HepG2 (cell line): ENCODE data around the gene HYAL1. TPM values are rescaled to one million over a fixed set of nuclear protein-coding genes. Genes with fewer than 3 reads are reported as not detected.
A peak's percentile ranks its signal among the peaks of the same experiment; 100 is the strongest.

Experiments
- BHLHE40 ChIP-seq: IDR thresholded peaks from 2 replicates; pipeline ENCODE4 v1.6.1; 2011; ENCODE audit warnings: low read length, improper control_type of control experiment
- IRF2 ChIP-seq: IDR thresholded peaks from 2 replicates; pipeline ENCODE4 v1.6.1; 2018; ENCODE audit warnings: missing genetic modification reagents, missing compliant biosample characterization
- KAT2B ChIP-seq: fragments of 150-350 bp; IDR thresholded peaks from 2 replicates; pipeline ENCODE4 v1.6.1; 2014; ENCODE audit warnings: low read depth, low read length, borderline replicate concordance
- KLF9 ChIP-seq: IDR thresholded peaks from 2 replicates; pipeline ENCODE4 v1.6.1; 2016; ENCODE audit warnings: low read depth
- NFE2L2 ChIP-seq: fragments of 150-350 bp; IDR thresholded peaks from 2 replicates; pipeline ENCODE4 v1.6.1; 2014; ENCODE audit warnings: low read length
- NR2F2 ChIP-seq: IDR thresholded peaks from 2 replicates; pipeline ENCODE4 v1.6.1; 2012; ENCODE audit warnings: low read depth, inconsistent platforms, borderline replicate concordance
- NRL ChIP-seq: sonication (generic); formaldehyde crosslinking; IDR thresholded peaks from 2 replicates; pipeline ENCODE4 v1.5.0; 2020; ENCODE audit warnings: missing genetic modification reagents, mild to moderate bottlenecking, moderate library complexity, borderline replicate concordance
- PBX2 ChIP-seq: IDR thresholded peaks from 2 replicates; pipeline ENCODE4 v1.6.1; 2016; ENCODE audit warnings: control low read depth
- RARG ChIP-seq: sonication (generic); formaldehyde crosslinking; IDR thresholded peaks from 2 replicates; pipeline ENCODE4 v1.4.0; 2020; ENCODE audit warnings: low read depth, mild to moderate bottlenecking, missing genetic modification reagents
- SOX13 ChIP-seq, 3 experiments: fragments of 450-650 bp in 1 of 3; sonication (generic) in 1 of 3; formaldehyde crosslinking in 1 of 3; IDR thresholded peaks in 2 of 3; conservative IDR thresholded peaks in 1 of 3; 2 replicates each; pipeline versions ENCODE4 v1.5.0 to v1.6.1; 2016 to 2020; ENCODE audit warnings: antibody characterized with exemption in 1 of 3, mild to moderate bottlenecking in 1 of 3, missing compliant biosample characterization in 1 of 3, missing genetic modification reagents in 1 of 3, moderate library complexity in 1 of 3
- ZBTB34 ChIP-seq: sonication (generic); formaldehyde crosslinking; IDR thresholded peaks from 2 replicates; pipeline ENCODE4 v1.8.0; 2022; ENCODE audit warnings: mild to moderate bottlenecking, missing genetic modification reagents
- ZBTB39 ChIP-seq: sonication (generic); formaldehyde crosslinking; IDR thresholded peaks from 2 replicates; pipeline ENCODE4 v1.5.0; 2020; ENCODE audit warnings: missing genetic modification reagents
- ZBTB40 ChIP-seq, 2 experiments: fragments of 450-650 bp in 1 of 2; sonication (generic) in 1 of 2; formaldehyde crosslinking in 1 of 2; IDR thresholded peaks; 2 replicates each; pipeline versions ENCODE4 v1.6.1 to v1.8.0; 2016 to 2022; ENCODE audit warnings: antibody characterized with exemption in 1 of 2, mild to moderate bottlenecking in 1 of 2, missing genetic modification reagents in 1 of 2
- ZNF326 ChIP-seq: sonication (generic); formaldehyde crosslinking; IDR thresholded peaks from 2 replicates; pipeline ENCODE4 v1.4.0; 2020; ENCODE audit warnings: missing genetic modification reagents, borderline replicate concordance
- polyA plus RNA-seq, 8 experiments: library from polyadenylated mRNA; depleted of rRNA in 3 of 8; stranded (reverse) in 7 of 8; unstranded in 1 of 8; fragments of >200 nt; fragmentation: Illumina TruSeq in 4 of 8; extraction: Trizol in 4 of 8; gene quantifications; 2 replicates each; pipeline versions ENCODE4 v1.2.1 to v1.2.3, GENCODE V29; 2011 to 2016; ENCODE audit warnings: low read depth in 4 of 8, missing spikeins in 1 of 8, mixed read lengths in 1 of 8; ENCODE audit not compliant: insufficient read depth in 1 of 8
- total RNA-seq, 5 experiments: library from RNA; depleted of rRNA; stranded (reverse); fragments of >200 nt; fragmentation: Illumina TruSeq; extraction: Trizol; gene quantifications; 2 replicates each; pipeline ENCODE4 v1.2.3, GENCODE V29; 2016; ENCODE audit warnings: low read depth in 1 of 5

HYAL1 gene
- total and polyA plus RNA-seq, 2 of the 13 experiments (the other 11 are each of a cell fraction or from before 2014, with no cell fraction given) = 76.5 to 193 TPM

GRCh38 chr3:50337175-50337861, 33.9 kb upstream of the HYAL1 start (continued):
- TF ChIP-seq ZBTB40 (IDR thresholded peaks at IDR 0.05) = no peak
- TF ChIP-seq ZBTB40 (CRISPR knock-in tag; IDR thresholded peaks at IDR 0.05) = no peak
- no peak for TF ChIP-seq SOX13 (IDR thresholded peaks at IDR 0.05)
- TF ChIP-seq SOX13 (CRISPR knock-in tag; conservative IDR thresholded peaks at IDR 0.05 in 1 of 2, IDR thresholded peaks at IDR 0.05 in 1 of 2) = peak in 1 of 2 experiments; percentile 45; a peak in 1 of 4 replicates
- TF ChIP-seq KLF9 (CRISPR knock-in tag) = no peak
- no peak for TF ChIP-seq KAT2B
- TF ChIP-seq PBX2 (CRISPR knock-in tag) = no peak
- TF ChIP-seq BHLHE40 = peak; percentile 94
- no peak for TF ChIP-seq RARG (CRISPR knock-in tag)
- no peak for TF ChIP-seq NRL (CRISPR knock-in tag)
- TF ChIP-seq ZBTB39 (CRISPR knock-in tag) = peak; percentile 80; the same call in 1 of the 2 replicates
- TF ChIP-seq ZNF326 = no peak
- no peak; the same call in 1 of the 2 replicates for TF ChIP-seq ZBTB34
- TF ChIP-seq NR2F2 = no peak
- TF ChIP-seq IRF2 (CRISPR knock-in tag) = 0 out of 2 replicates have a peak, but pooled peaks have one; percentile 13
- no peak for TF ChIP-seq NFE2L2
